Fibroblast of skin of back (primary cell): ENCODE data around the gene ATRIP. TPM values are rescaled to one million over a fixed set of nuclear protein-coding genes. Genes with fewer than 3 reads are reported as not detected.
A peak's percentile ranks its signal among the peaks of the same experiment; 100 is the strongest.
"Not testable (repeated sequence)": the region's sequence is repeated elsewhere in the genome, so short reads cannot be mapped to it uniquely, and the experiment has no call there.

Experiments used
- DNase-seq: peaks from one replicate; pipeline ENCODE4 v3.0.0-alpha.2; 2013
- polyA plus RNA-seq, 2 experiments: library from polyadenylated mRNA; unstranded; fragments of 120-200 nt; gene quantifications; one replicate each; pipeline ENCODE4 v1.2.1, GENCODE V29; 2013; ENCODE audit not compliant: insufficient read length in 2 of 2

The ATRIP gene
- 10.1 TPM for polyA plus RNA-seq (2013, experiment 1 of 2; ENCODE audit: insufficient read length)
- polyA plus RNA-seq (2013, experiment 2 of 2; ENCODE audit: insufficient read length) = 5.3 TPM

DNA sequence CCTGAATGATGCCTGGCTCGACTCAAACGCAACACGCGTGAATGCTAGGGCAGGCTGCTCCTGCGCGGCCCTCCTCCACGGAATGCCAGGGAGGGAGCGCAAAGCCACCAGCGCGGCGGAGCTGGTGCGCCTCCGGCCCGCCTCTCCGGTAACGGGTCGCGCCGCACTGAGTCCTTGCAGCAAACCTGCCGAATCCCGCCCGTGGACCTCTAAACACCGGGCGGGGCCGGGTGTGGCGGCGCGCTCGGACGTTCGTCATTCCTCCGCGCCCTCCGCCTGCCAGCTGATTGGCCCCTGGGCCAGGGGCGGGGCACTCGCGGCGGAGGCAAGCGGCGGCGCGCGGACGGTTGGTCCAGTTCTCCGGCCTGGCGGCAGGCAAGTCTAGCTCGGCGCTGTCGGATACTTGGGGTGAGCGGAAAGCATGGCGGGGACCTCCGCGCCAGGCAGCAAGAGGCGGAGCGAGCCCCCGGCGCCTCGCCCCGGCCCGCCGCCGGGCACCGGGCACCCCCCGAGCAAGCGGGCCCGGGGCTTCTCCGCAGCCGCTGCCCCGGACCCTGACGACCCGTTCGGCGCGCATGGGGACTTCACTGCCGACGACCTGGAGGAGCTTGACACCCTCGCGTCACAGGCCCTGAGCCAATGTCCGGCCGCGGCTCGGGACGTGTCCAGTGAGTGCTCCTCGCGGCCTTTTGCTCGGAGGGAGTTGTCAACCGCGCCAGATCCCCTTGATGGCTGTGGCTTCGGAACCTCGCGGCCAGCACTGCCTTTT is at the start of gene ATRIP:
Gene ATRIP (plus strand): TSS at position 313 of the 769 bp plus-strand sequence. CDS start 109 bp downstream, at position 422.
- DNase-seq = peak; percentile 85

DNA sequence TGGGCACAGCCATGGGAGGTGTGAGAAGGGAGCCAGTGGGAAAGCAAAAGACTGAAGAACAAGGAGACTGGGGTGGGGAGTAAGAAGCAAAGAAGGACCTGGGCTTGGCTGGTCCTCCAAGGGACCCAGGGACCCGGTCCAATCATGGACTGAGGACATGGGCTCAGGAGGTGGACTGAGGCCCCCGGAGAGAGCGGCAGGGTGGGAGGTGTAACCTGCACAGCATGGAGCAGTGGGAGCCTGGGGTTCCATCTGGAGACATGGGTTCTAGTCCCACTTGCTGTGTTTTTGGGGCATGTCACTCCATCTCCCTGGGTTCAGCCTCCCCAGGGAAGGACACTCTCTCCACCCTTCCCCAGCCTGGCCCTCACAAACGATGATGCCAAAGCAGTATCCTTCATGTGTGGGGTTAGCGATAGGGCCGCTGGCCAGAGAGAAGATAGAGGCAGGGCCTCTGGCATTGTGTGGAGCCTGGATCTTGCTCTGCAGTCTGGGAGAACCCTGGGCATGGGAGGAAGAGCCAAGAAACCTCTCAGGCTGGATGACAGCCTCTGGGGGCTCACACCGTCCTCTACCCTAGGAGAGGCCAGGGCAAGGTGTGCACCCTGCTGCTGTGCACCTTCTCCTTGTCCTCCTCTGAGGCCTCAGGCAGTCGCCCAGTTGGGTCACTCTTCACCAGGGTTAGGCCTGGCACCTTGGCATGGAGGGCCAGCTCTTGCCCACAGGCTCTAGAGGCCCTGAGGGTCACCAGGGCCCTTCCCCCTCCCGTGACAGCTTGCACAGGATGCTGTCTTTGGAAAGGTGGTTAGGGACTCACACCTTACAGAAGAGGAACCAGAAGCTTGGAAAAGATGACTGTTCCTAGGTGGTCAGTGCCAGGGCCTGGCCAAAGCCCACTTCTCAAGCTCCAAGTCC is 48.5 kb upstream of the ATRIP start:
- no peak for DNase-seq

DNA sequence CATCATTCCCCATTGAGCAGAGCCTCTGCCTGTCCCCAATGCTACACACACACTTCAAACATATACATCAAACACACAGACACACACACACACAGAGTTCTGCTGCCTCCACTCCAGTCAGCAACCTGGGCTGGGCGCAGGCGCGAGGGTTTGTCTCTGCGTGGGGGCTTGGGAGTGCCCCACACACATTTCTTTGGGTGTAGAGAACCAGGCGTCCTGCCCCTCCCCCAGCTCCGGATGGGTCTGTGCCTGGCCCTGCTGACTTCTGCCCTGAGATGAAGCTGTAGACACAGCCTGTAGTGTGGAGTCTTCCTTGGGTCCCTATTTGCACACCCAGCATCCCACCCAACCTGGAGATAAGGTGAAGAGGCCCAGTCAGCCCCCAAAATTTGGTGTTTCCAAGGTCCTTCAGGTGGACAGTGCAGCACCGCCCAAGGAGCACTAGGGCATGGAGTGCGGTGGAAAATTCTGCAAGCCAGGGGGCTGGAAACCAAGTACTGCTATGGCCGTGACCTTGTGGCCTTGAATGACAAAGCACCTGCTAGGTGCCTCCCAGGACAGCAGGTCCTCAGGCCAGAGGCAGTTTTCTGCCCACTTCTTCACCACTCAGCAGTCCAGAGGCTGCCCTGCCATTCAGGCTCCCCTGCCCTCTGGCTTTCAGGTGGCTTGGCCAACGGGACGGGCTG is 47.7 kb upstream of the ATRIP start:
- no peak for DNase-seq

DNA sequence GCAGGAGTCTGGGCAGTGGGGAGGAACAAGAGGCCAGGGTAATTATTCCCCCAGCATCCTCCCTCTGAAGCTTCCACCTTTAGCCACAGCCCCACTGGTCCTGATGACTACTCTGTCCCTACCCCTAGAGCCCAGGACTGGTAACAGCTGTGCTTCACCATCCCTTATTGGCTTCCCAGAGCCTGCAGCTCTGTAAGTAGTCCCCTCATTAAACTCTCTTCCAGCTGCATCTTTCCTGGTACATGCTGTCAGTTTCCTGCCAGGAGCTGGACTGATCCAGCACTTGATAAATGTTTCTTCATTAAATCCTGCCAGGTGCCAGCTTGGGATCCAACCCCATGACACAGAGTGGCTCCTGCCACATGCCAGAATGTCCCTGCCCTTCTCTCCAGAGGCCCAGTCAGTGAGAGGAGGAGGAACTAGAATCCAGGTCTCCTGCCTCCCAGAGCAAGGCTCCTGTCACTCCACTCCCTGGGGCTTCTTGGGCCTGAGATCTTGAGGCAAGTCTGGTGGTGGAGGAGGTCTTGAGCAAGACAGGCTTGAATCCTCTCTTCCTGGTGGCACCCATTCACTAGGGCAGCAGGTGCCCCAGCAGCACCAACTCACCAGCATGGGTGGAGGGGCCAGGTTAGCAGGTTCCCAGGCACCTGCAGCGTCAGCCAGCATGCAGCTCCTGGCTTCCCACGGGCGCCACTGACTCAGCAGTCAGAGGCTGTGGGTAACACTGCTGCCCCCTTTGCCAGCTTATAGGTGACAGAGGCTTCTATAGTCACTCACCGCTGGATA is 47.0 kb upstream of the ATRIP start:
- no peak for DNase-seq

DNA sequence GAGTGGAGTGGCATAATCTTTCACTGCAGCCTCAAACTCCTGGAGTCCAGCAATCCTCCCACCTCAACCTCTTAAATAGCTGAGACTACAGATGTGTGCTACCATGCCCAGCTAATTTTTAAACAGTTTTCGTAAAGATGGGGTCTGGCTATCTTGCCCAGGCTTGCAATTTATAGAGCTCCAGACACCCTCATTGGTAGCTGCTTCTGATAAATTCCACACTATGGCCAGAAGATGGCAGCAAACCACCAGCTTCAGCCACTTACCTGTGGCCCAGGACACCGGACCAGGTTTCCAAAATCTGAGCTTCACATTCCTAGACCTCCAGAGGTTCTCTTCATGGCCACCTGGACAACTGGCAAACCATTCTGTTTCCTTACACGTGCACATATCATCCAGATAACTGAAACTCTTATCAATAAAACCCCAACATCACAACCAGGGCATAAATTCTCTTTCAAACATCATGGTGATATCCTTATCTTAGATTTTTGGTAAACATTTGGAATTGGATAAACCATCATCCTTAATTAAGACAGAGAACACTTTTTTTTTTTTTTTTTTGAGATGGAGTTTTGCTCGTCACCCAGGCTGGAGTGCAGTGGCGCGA is 45.6 kb upstream of the ATRIP start:
- peak; percentile 55 for DNase-seq

DNA sequence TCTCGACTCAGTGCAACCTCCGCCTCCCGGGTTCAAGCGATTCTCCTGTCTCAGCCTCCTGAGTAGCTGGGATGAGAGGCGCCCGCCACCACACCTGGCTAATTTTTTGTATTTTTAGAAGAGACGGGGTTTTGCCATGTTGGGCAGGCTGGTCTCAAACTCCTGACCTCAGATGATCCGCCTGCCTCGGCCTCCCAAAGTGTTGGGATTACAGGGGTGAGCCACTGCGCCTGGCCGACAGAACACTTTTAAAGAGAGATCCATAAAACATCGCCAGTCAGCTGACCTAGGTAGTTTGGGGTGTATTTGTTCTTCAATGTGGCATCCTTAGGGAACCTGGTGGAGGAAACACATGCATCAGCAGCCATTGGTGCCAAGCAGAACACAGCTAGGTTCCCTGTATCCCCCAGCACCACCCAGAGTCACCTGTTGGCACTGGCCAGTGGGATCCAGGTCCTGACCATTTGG is 45.1 kb upstream of the ATRIP start:
- DNase-seq = not testable (repeated sequence)

DNA sequence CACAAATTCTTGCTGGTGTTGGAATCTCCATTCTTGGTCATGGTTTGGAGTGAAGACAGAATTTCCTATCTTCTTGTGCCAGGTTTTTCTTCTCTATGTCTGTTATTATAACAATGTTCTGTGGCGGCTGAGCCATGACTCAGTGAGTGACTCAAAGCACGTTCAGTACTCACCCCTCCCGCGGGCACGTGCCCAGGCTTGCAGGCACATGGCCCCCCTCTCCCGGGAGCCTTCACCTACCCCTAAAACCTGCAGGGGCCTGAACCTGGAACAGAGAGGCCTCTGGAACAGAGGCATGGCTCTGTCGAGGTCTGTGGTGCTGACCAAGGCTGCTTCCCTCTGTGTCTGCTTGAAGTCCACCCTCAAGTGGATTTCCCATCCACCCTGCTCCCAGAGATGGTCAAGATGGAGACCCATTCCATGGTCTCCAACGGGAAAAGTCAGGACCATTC is 44.2 kb upstream of the ATRIP start:
- peak; percentile 91 for DNase-seq

DNA sequence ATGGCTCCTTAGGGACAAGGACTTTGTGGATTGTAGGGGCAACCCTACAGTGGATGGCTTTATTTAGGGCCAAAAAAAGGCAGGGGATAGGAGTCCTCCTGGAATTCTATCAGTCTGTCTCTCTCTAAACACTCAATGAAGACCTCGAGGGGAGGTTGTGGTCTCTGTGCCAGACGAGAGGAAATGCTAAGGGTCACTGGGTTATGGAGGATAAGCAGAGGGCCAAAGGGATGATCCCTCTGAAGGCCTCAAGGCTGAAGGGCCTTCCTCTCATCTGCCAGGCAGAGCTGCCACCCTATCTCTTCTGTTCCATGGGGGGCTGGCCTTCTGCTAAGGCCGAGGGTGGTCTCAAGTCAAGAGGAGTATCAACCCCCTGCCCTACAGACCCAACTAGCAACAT is 43.6 kb upstream of the ATRIP start:
- no peak for DNase-seq

DNA sequence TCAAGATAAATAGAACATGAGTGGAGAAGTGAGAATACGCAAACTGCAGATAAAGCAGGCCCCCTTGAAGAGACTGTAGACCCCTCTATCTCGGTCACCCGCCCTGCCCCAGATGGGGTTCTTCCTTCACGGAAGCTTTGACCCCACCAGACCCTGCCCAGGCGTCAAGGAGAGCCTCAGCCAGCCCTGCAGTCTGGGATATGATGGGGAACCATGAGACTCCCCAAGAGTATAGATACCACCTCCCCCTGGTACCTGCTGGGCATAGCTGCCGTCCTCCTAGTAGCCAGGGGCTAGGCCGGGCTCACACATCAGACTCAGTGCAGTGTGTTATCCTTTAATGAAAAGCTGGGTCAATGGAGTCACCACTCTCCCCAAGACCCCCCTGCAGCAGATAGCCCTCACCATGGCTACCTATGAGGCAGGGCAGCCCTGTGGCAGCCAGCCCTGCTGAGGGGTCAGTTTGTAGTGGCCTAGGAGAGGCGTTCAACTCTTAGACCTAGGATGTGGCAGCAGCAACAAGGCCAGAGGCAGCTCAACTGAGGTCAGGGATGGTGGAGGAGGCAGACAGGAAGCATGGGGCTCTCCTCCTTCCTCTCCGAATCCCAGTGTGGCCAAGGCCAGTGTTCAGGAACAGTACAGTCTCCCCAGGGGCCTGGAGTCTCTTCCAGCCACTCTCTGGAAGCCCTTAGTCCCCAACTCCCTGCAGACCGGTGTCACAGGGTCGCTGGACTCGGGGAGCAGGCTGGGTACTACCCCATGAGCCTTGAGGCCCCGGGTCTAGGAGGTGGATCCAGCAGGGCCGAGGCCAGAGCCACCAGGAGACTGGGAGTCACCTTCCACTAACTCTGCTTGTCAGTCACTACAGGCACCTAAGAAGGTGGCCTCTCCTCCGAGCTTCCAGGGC is 42.8 kb upstream of the ATRIP start:
- no peak for DNase-seq

DNA sequence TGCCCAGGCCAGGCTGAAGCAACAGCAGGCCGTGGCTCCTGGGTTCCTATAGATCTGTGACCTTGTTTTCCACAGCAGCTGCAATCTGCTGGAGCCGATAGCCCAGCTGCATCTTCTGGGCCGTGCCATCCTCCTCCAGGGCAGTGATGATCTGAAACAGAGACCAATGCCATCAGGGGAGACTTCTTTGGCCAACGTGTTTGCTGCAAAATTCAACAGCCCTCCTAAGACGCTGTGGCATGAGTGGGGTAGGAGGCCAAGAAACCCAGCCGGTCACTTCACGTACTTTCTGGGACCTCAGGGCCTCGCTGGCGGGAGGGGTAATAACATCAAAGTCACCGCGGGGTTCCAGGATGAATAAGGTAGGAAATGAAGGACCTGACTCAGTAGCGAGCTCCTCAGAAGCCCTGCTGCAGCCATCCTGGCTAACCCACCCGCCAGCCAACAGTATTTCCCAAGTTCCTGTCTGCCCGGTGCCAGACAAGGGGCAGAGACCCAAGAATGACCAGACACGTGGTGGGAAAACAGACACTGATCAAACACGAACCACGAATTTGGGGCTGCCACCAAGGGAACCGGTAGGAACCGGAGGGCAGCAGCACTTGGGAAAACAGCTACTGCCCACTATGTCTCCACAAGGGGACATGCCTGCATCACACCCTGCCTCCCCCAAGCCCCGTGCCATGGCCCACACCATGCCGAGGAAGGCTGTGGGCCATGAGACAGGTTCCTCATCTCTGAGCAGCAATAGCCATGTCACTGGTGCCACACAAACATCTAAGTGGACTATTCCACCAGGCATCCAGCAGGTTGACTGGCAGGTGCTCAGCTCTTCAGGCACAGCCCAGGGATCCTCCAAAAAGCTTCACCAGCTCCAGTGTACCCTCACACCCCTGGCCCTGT is 41.8 kb upstream of the ATRIP start:
- no peak for DNase-seq

DNA sequence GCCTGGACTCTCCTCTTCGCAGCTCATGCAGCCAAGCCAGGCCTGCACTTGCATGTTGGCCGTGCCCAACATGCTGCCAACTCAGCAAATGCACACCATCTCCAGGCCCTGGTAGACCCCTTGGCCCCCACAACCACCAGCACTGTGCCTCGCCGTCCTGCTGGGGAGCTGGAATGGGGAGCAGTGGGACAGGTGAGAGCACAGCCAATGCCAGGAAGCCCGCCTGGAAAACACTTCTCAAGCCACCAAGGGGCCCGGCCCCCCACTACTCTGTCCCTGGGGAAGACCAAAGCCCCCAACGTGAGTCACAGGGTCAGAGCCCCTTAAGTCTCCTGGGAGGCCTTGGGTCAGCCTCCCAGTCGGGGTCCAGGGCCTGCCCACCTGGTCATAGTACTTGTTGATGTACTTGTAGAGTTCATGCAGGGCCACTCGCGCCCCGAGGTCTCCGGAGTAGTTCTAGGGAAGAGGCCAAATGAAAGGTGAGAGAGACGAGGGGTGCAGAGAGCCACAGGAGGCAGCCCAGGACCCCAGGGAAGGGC is 41.1 kb upstream of the ATRIP start:
- no peak for DNase-seq

DNA sequence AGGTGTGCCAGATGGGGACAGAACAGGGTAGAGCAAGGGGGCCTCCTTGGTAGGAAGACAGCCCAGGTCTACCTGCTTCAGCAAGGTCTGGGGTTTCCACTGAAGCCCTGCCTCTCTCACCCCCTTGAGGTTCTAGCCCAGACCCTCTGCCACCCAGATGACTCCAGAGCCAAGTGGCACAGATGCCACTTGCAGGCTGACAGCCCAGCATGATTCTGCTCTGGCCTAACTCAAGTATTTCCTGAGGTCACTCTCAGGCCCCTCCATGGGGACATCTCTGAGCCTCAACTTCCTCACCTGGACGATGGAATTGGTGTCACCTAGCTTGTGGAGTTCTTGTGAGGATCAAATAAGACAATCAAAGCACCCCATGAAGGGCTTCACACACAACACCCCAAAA is 40.6 kb upstream of the ATRIP start:
- DNase-seq = no peak

DNA sequence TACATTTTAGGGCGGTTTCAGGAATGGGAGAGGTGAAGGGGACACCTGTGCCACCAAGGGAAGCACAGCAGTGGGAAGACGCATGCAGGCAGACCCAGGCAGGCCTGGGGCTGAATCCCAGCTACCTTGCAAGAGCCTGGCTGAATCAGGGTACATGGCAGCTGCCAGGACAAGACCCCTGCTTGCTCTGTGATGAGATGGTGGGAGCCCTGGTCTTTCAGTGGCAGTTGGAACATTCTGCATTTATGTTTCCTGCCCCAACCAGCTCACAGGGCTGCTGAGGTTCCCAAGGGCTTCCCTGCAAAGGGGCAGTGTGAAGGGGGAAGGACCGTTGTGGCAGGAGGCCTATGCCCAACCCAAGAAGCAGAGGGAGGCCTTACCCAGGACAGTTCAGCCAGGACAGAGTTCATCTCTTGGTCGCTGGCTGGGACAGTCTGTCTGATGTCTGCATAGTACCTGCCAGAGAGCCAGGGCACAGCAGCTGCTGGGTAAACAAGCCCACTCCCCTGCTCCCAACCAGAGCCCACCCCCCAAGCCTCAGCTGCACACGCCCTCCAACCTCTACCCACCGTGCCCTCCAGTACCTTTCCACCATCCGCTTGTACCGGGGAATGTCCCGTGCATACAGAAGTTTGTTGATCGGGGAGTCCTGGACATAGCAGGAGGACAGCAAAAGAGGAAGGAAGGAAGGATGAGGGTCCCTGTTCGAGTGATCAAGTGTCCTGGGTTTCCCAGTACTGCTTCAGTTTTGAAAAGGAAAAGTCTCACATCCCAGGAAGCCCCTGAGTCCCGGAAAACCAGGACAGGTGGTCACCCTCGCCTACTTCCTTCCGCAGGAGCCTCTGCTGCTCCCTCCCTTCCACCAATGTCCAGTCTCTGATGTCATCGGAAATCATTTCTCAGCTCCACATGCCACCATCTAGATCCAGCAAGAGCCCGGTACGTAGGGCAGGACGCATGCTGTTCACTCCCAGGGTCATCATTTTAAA is 39.8 kb upstream of the ATRIP start:
- no peak for DNase-seq

DNA sequence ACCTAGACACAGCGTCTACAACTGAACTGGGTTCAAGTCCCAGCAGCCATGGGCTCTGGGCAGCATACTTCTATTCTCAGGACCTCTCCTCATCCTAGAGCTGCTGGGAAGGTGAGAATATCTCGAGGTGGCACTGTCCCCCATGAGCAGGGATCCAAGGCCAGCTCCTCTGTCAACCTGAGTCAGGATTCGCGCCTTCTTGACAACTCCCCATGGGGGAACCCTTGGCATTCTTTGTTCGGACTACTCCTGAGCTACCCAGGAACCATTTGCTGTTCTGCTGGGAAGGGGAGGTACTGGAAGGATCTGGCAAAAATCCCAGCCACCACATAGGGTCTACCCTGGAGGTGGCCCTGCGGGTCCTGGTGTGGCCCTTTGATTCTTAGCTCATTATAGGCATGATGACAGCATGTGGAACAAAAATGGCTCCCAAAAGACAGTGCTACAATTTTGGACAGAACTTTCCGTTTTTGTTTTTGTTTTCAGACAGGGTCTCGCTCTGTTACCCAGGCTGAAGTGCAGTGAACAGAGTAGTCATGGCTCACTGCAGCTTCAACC is 38.9 kb upstream of the ATRIP start:
- no peak for DNase-seq

DNA sequence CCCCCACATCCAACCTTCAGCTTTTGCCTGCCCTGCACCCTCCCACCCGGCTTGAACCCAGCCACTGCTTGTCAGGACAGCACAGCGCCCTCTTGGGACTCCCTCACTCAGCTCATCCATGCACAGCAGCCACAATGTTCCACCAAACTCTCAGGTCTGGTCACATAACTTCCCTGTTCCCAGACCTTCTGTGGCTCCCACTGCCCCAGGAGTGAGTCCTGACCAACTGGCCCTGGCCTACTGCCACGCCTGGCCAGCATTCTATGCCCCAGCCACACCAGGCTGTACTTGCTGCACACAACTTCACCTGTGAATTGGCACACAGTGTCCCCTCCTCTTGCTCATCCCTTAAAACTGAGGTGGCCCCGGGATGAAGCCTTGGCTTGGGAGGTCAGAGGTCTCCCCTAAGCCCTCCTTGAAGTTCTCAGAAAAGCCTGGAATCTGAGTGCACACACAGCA is 37.7 kb upstream of the ATRIP start:
- DNase-seq = no peak

DNA sequence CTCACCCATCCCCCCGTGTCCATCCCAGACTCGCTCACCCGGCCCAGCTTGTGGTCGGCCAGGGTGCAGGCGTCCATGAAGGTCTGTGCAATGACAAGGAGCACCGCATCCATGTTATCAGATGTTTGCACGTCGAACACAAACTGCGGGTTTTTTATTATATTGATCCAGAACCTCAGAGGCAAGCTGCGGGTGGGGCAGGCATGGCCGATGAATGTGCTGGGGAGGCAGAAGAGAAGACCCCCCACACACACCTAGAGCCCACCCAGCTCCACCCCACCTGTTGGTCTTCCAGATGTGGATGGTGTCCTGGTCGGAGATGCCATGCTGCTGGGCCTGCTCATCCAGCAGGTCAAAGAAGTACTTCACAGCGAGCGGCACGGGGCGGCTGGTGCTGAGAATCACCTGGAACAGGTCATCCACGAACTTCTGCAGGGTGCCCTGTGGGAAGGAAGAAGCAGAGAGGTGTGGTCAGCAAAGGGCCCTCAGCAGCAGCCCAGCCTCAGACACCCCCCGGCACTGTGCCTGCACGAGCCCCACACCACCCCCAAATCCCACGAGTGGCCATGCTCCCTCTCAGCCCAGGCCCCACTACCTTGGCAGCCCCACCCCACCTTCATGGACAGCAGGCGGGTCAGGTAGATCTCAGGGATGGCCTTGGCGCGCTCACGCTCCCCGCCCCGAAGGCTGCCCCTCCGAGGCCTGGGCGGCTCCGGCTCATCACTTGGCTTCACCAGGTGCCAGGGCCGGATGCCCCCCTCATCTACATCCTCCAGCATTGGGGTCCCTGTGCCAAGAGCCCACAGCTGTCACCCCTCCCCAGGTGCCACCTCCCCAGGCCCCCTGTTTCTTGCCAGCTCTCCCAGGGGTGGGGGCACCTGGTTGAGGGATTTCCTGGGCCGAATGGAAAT is 37.0 kb upstream of the ATRIP start:
- DNase-seq = no peak
